A549 (cell line): Measurements from ENCODE around the gene ADAD1.

Experiments used
- POLR2A ChIP-seq: IDR thresholded peaks from 2 replicates; pipeline ENCODE4 v1.6.1; 2012; ENCODE audit warnings: mild to moderate bottlenecking, low read length
- TF ChIP-seq, protein P1 (sequence below): fragments of >200 bp; sonication (Bioruptor Twin); formaldehyde crosslinking; IDR thresholded peaks from 3 replicates; pipeline ENCODE4 v1.5.1; 2016

DNA sequence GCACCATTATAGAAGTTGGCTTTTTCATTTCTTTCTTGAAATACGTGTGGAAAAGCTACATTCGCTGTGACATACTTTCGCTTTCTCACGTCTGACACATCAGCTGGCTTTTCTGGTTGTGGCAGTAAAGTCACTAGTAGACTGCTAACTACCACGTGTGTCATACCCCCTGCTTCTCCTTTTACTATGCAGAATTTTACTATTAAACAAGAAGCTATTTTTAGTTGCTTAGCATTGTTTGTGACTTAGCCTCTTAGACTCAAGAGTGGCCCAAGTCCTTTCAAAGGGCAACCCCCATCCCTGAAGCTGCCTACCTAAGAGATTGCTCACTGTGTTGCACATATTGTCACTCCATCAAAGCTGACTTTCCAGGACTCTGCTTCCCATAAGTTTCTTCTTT is 79.8 kb downstream of the ADAD1 start:
- no peak for TF ChIP-seq POLR2A
- TF ChIP-seq, protein P1, sequence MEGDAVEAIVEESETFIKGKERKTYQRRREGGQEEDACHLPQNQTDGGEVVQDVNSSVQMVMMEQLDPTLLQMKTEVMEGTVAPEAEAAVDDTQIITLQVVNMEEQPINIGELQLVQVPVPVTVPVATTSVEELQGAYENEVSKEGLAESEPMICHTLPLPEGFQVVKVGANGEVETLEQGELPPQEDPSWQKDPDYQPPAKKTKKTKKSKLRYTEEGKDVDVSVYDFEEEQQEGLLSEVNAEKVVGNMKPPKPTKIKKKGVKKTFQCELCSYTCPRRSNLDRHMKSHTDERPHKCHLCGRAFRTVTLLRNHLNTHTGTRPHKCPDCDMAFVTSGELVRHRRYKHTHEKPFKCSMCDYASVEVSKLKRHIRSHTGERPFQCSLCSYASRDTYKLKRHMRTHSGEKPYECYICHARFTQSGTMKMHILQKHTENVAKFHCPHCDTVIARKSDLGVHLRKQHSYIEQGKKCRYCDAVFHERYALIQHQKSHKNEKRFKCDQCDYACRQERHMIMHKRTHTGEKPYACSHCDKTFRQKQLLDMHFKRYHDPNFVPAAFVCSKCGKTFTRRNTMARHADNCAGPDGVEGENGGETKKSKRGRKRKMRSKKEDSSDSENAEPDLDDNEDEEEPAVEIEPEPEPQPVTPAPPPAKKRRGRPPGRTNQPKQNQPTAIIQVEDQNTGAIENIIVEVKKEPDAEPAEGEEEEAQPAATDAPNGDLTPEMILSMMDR: no peak
